ENCODE results near the gene CREB5.
A peak's percentile ranks its signal among the peaks of the same experiment; 100 is the strongest.

- TF ChIP-seq SIN3A (IDR thresholded peaks at IDR 0.05; ENCODE audit: borderline replicate concordance, insufficient read depth, low read length) (no peak), REST (IDR thresholded peaks at IDR 0.05; ENCODE audit: insufficient read depth in 1 of 2, low read depth in 2 of 2, low read length in 2 of 2) (0 out of 4 replicates have a peak, but pooled peaks of 1 of the 2 experiments have one; percentile 21), POLR2AphosphoS5 (IDR thresholded peaks at IDR 0.05; ENCODE audit: low read depth, low read length) (no peak), TAF1 (IDR thresholded peaks at IDR 0.05; ENCODE audit: borderline replicate concordance, insufficient read depth, low read length) (no peak), FOXP2 (optimal IDR thresholded peaks at IDR 0.05; ENCODE audit: borderline replicate concordance, extremely low read depth, extremely low read length, insufficient read depth) (no peak)
Measured at GRCh38 chr7:28841766-28842165, 429.4 kb downstream of the CREB5 start.
